Measurements from ENCODE around the gene LITAFD. TPM values are rescaled to one million over a fixed set of nuclear protein-coding genes. Genes with fewer than 3 reads are reported as not detected.

The LITAFD gene
- total and polyA plus RNA-seq, 2 experiments from 2014 or later = not detected

DNA sequence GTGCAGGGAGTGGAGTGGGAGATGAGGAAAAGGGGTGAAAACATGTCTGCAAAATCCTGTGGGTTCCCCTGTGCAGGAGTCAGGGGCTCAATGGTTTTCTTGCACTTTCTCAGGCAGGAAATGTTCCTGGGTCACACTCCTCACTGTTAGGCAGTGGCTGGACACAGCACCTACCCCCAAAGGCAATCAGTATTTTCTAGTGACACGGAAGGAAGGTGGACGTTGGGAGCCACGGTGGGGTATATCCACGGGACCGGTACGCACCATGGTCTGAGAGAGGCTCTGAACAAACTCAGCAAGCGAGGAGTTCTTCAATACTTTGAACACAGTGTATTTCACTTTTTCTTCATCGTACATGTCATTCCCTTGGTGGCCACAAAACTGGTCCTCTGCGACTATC lies 20.9 kb downstream of the LITAFD start (continued):
- no peak for TF ChIP-seq EZH2 (IDR thresholded peaks at IDR 0.05; ENCODE audit: low read depth, unreplicated experiment)
- no peak for TF ChIP-seq ZNF331 (CRISPR knock-in tag; IDR thresholded peaks at IDR 0.05; ENCODE audit: low read depth)
- no peak for TF ChIP-seq CREB1 (CRISPR knock-in tag; IDR thresholded peaks at IDR 0.05; ENCODE audit: low read depth)
- TF ChIP-seq ZNF462 (CRISPR knock-in tag; IDR thresholded peaks at IDR 0.05) = no peak
- TF ChIP-seq ZNF114 (CRISPR knock-in tag; IDR thresholded peaks at IDR 0.05) = no peak
- no peak for TF ChIP-seq JUNB (IDR thresholded peaks at IDR 0.05; ENCODE audit: unreplicated experiment)

GRCh38 chr16:8904018-8904430 lies 21.9 kb downstream of the LITAFD start:
- DNase-seq (ENCODE audit: low spot score) = no peak
- peaks cover 76% of the 10 kb centered on the region for H3K36me3 ChIP-seq (ENCODE audit: insufficient read depth)
- no peak overlapping the region for H3K4me3 ChIP-seq
- TF ChIP-seq ZNF462 (CRISPR knock-in tag; IDR thresholded peaks at IDR 0.05) (no peak), EZH2 (IDR thresholded peaks at IDR 0.05; ENCODE audit: low read depth, unreplicated experiment) (no peak), CREB1 (CRISPR knock-in tag; IDR thresholded peaks at IDR 0.05; ENCODE audit: low read depth) (no peak), NANOG (IDR thresholded peaks at IDR 0.05; ENCODE audit: borderline replicate concordance) (no peak)
- TF ChIP-seq, protein P1, sequence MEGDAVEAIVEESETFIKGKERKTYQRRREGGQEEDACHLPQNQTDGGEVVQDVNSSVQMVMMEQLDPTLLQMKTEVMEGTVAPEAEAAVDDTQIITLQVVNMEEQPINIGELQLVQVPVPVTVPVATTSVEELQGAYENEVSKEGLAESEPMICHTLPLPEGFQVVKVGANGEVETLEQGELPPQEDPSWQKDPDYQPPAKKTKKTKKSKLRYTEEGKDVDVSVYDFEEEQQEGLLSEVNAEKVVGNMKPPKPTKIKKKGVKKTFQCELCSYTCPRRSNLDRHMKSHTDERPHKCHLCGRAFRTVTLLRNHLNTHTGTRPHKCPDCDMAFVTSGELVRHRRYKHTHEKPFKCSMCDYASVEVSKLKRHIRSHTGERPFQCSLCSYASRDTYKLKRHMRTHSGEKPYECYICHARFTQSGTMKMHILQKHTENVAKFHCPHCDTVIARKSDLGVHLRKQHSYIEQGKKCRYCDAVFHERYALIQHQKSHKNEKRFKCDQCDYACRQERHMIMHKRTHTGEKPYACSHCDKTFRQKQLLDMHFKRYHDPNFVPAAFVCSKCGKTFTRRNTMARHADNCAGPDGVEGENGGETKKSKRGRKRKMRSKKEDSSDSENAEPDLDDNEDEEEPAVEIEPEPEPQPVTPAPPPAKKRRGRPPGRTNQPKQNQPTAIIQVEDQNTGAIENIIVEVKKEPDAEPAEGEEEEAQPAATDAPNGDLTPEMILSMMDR (conservative IDR thresholded peaks at IDR 0.05; ENCODE audit: low read depth in 2 of 2) = no peak

More at GRCh38 chr16:8904018-8904430, 21.9 kb downstream of the LITAFD start:
- Mint-ChIP-seq H3K36me3 (ENCODE audit: low read depth) (peaks cover 92% of the 10 kb centered on the region), H3K4me1 (peaks cover 6% of the 10 kb centered on the region; the same call in 1 of the 3 replicates), H3K9me3 (no peaks in the 10 kb centered on the region), H3K27me3 (ENCODE audit: insufficient read depth, low read depth, poor library complexity) (peaks cover 5% of the 10 kb centered on the region), H3K4me3 (no peak overlapping the region), H3K27ac (no peak overlapping the region)
- Histone ChIP-seq H4K20me1 (replicated peaks; ENCODE audit: insufficient read depth) (peaks cover 23% of the 10 kb centered on the region), H3F3A (replicated peaks; ENCODE audit: low read depth) (peaks cover 19% of the 10 kb centered on the region), H3K4me1 (ENCODE audit: insufficient read depth) (no peaks in the 10 kb centered on the region), H3K9me2 (ENCODE audit: insufficient read depth) (no peaks in the 10 kb centered on the region), H3K27ac (ENCODE audit: low read depth) (0 out of 2 replicates have a peak overlapping the region, but pooled peaks have one; percentile 23), H2AFZ (no peak overlapping the region), H3K27me3 (ENCODE audit: insufficient read depth) (no peaks in the 10 kb centered on the region), H3K79me2 (replicated peaks; ENCODE audit: insufficient read depth) (no peaks in the 10 kb centered on the region; the same call in 1 of the 2 replicates), H3K4me2 (no peak overlapping the region)
- ATAC-seq = no peak

Measured in GM23338 (cell line).